HG02852 (cell line): ENCODE measurements around the gene BCKDHA.
"Not testable (repeated sequence)": the region's sequence is repeated elsewhere in the genome, so short reads cannot be mapped to it uniquely, and the experiment has no call there.

Experiments used
- ATAC-seq: cut with Tn5 transposase; IDR thresholded peaks from one replicate; pipeline ENCODE4 v1.9.1; 2021; ENCODE audit warnings: mild to moderate bottlenecking, moderate library complexity; ENCODE audit not compliant: unreplicated experiment

Gene BCKDHA

GRCh38 chr19:41364524-41365391 is 32.9 kb upstream of the BCKDHA start:
- no peak for ATAC-seq

GRCh38 chr19:41366089-41366488 is 31.5 kb upstream of the BCKDHA start:
- ATAC-seq, result no peak

GRCh38 chr19:41367848-41368301 is 29.7 kb upstream of the BCKDHA start:
- no peak for ATAC-seq

DNA sequence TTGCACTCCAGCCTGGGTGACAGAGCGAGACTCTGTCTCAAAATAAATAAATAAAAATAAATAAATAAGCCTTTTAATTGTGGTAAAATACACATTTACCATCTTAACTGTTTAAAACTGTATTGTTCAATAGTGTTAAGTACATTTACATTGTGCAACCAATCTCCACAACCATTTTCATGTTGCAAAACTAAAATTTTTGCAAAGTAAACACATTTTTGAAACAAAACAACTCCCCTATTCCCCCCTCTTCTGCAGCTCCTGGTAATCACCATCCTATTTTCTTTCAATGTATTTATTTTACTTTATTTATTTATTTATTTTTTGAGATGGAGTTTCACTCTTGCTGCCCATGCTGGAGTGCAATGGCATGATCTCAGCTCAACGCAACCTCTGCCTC is 27.8 kb upstream of the BCKDHA start:
- ATAC-seq, result no peak

- not testable (repeated sequence) for ATAC-seq
Observed at GRCh38 chr19:41371119-41371518, 26.5 kb upstream of the BCKDHA start.

DNA sequence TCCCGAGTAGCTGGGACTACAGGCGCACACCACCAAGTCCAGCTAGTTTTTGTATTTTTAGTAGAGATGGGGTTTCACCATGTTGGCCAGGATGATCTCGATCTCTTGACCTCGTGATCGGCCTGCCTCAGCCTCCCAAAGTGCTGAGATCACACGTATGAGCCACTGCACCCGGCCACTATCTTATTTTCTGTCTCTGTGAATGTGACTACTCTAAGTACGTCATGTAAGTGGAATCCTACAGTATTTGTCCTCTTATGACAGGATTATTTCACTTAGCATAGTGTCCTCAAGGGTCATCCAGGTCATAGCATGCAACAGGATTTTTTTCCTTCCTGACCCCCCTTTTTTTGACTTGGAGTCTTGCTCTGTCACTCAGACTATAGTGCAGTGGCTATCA is 26.1 kb upstream of the BCKDHA start:
- ATAC-seq, result no peak

GRCh38 chr19:41372501-41372900 is 25.1 kb upstream of the BCKDHA start:
- ATAC-seq, result no peak

DNA sequence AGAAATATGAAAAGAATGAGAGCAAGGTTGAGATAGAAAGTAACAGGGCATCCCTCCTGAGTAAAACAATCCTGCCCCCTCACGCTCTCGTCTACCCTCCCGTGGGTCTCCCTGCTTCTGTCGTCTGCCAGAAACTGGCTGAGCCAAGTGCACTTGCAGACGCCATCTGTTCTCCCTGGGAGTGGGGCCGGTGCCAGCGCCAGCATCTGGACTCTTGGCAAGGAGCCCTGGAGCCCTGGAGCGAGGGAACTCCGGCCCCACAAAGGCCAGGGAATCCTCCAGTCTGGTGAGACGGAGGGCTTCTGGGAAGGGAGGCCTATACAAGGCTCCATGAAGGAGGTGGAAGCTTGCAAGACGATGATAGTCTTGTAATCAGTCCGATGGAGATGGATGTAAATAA is 23.6 kb upstream of the BCKDHA start:
- ATAC-seq, result no peak

DNA sequence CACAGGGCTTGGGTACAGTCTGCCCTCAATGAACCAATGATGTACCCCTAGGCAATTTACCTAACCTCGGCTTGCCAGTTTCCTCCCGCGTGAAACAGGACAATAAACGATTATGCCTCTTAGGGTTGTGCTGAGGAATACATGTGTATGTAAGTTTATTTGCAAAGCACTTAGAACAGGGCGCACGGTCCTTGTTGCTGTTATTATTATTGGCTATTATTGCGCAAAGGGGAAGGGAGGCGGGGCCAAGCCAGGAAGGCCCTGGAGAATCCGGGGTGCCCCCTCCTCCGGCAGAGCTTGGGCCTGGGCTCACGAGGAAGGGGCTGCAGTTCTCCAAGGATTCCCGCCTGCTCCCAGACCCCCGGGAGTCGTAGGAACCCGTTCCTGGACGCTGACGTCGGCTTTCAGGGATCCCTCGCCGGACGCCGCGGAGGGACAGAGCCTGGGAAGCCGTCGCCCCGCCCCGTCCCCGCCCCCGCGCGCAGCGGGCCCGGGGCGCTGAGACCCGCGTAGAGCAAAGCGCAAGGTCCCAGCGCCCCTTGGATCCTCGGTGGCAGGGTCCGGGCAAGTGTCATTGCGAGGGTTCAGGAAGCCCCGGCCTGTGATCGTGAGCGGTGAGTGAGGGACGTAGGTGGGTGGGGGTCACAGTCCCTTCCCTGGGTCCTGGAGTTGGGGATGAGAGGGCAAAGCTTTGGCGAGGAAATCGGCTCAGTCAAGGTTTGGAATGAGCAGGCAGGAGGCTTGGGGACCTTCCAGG is 21.2 kb upstream of the BCKDHA start, which contains the start of gene TMEM91:
Gene TMEM91, plus strand, starts transcription at position 293 of the 757 bp plus-strand sequence. CDS start 1,777 bp downstream, outside the sequence.
- ATAC-seq, result no peak

GRCh38 chr19:41376998-41377365 is 20.6 kb upstream of the BCKDHA start:
- ATAC-seq, result no peak

DNA sequence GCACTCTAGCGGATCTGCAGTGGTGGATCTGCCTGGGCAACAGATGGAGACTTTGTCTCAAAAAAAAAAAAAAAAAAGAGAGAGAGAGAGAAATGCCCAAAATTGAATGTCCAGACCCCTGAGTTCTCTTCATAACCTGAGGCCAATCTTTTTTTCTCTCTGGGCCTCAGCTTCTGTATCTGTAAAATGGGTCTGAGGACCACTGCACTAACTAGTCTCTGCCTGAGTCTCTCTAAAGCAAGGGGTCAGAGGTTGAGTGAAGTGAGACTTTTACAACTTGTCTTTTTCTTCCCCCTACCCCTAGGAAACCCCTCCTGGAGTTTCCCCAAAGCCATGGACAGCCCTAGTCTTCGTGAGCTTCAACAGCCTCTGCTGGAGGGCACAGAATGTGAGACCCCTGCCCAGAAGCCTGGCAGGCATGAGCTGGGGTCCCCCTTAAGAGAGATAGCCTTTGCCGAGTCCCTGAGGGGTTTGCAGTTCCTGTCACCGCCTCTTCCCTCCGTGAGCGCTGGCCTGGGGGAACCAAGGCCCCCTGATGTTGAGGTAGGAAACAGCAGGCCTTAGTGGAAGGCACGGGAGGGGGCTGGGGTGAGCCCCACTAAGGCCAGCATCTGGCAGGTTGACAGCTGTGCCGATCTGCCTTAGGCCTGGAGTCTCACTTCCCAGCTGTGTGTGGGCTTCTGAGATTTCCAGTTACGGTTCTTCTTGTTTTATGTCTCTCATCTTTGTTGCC is 19.5 kb upstream of the BCKDHA start:
- no peak for ATAC-seq

- ATAC-seq, result not testable (repeated sequence)
Observed at GRCh38 chr19:41381536-41381935, 16.1 kb upstream of the BCKDHA start.

GRCh38 chr19:41384351-41384750 is 13.3 kb upstream of the BCKDHA start:
- ATAC-seq, result no peak

- no peak for ATAC-seq
Observed at GRCh38 chr19:41386442-41386841, 11.2 kb upstream of the BCKDHA start.

DNA sequence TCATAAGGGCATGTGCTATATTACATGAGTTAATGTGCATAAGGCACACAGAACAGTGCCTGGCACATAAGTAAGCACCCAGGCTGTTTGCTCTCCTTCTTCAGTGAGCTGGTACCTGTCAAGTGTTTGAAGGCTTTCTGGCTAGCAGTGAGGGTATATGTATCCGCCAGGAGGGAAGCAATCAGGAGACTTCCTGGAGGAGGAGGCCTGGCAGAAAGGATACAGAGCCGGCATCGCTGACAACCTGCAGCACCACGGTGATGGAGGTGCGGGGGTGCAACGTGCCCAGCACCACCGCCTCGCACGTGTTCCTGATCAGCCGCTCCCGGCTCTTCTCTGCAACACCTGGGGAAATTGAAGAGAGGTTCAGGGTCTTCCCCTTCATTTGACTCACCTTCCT is 6.0 kb upstream of the BCKDHA start:
- no peak for ATAC-seq

- ATAC-seq, result no peak
Observed at GRCh38 chr19:41392775-41393174, 4.8 kb upstream of the BCKDHA start.

DNA sequence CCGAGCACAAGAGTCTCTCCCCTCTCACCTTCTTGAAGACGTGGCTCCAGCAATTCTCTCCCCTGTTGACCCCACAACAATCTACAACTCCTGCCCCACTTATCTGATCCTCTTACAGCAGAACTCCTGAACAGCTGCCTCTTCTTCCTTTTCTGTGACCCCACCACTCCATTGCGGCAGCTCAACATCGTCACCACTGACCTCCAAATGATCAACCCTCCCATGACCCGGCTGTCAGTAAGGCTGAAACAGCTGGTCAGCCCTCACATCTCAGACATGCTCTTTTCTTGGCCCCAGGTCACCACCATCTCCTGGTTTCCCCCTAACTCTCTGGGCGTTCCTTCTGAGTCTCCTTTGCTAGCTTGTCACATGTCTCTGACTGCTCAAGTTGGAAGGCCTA is 2.3 kb upstream of the BCKDHA start:
- no peak for ATAC-seq

DNA sequence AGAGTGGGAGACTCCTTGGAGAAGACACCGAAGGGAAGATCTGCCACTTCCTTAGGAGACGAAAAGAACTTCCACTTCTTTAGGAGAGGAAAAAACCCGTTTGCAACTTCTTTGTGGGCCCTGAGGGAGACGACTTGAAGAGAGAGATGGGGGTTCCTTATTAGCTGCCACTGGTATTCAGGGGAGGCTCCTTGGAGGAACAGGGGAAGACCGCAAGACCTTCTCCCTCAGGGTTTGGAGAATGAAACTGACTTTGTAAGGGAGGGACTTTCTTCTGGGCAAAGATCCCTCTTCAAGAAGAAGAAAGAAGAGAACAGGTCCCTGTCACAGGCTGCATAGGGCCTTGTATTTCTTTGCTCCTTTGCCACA is 416 bp downstream of the BCKDHA start:
- ATAC-seq, result no peak

- no peak for ATAC-seq
Observed at GRCh38 chr19:41398598-41398997, 980 bp downstream of the BCKDHA start.

GRCh38 chr19:41399091-41399490 is 1.5 kb downstream of the BCKDHA start:
- ATAC-seq, result no peak

DNA sequence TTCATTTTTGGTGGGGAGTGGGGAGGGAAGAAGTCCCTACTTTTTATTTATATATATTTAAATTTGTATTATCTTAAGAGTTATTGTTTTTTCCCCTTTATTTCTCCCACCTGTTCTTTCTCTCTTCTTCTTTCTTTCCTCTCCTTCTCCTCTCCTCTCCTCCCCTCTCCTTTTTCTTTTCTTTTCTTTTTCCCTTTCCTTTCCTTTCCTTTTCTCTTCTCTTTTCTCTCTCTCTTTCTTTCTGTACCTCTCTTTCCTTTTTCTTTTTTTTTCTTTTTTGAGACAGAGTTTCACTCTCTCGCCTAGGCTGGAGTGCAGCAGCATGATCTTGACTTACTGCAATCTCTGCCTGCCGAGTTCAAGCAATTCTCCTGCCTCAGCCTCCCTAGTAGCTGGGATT is 1.9 kb downstream of the BCKDHA start:
- no peak for ATAC-seq
